NT2/D1 (cell line): ENCODE measurements around the gene HMX1.

ENCODE experiments used
- DNase-seq: peaks from one replicate; pipeline ENCODE4 v3.0.0-alpha.2; 2011; ENCODE audit warnings: low read depth, low spot score
- H3K27me3 ChIP-seq: 2 replicates; pipeline ENCODE4 v1.6.0; 2011; ENCODE audit warnings: mild to moderate bottlenecking; ENCODE audit not compliant: insufficient read length, insufficient read depth
- H3K36me3 ChIP-seq: 2 replicates; pipeline ENCODE4 v1.6.1; 2011; ENCODE audit warnings: mild to moderate bottlenecking, low read length, mixed read lengths; ENCODE audit not compliant: insufficient read depth, insufficient read length
- H3K4me1 ChIP-seq: 2 replicates; pipeline ENCODE4 v1.5.1; 2011; ENCODE audit not compliant: insufficient read depth, insufficient read length
- H3K4me3 ChIP-seq: 2 replicates; pipeline ENCODE4 v1.5.1; 2011; ENCODE audit warnings: low read depth; ENCODE audit not compliant: insufficient read length
- H3K9ac ChIP-seq: 2 replicates; pipeline ENCODE4 v1.6.0; 2011; ENCODE audit warnings: low read depth; ENCODE audit not compliant: insufficient read length
- H3K9me3 ChIP-seq: 2 replicates; pipeline ENCODE4 v1.5.1; 2011; ENCODE audit warnings: mild to moderate bottlenecking, low read length; ENCODE audit not compliant: insufficient read depth
- SUZ12 ChIP-seq: IDR thresholded peaks from 2 replicates; pipeline ENCODE4 v1.6.1; 2011; ENCODE audit not compliant: insufficient read length, insufficient read depth; ENCODE audit errors: extremely low read depth
- YY1 ChIP-seq: IDR thresholded peaks from 2 replicates; pipeline ENCODE4 v1.6.1; 2011; ENCODE audit not compliant: insufficient read length, insufficient read depth
- ZNF274 ChIP-seq: IDR thresholded peaks from 2 replicates; pipeline ENCODE4 v1.6.1; 2011; ENCODE audit warnings: mild to moderate bottlenecking, low read depth, low read length

The HMX1 gene

DNA sequence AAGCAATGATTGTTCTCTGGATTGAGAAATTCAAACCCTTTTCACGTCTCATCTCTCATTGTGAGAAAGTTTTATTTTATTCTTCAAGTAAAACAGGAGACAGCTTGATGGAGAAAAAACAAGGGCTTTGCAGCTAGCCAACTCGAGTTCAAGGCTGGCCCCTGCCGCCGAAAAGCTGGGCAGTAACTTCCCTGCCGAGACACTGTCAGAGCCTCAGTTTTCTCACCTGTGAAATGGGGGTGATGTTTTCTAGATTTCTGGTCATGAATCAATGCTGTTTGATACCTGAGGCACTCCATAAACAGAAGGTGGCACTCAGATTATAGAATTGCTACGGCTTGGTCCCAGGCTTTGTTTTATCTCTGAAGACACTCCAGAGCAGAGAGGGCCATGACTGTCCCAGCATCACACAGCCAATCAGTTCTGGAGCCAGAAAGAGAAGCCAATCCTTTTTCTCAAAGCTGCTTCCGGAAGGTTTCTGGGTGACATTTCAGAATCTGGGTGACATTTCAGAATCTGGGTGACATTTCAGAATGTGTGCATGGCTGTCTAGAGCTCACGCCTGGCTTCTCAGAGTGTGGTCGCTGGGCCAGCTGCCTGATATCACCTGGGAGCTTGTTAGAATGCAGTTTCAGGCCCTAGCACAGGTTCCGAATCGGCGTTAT is 33.2 kb downstream of the HMX1 start:
- peaks cover 39% of the 10 kb centered on the region for H3K4me1 ChIP-seq
- DNase-seq, result no peak
- peaks cover 14% of the 10 kb centered on the region for H3K9me3 ChIP-seq
- TF ChIP-seq ZNF274 (no peak), YY1 (no peak), SUZ12 (no peak)
- H3K27me3 ChIP-seq, result peaks cover 8% of the 10 kb centered on the region
- no peaks in the 10 kb centered on the region for H3K36me3 ChIP-seq
- H3K9ac ChIP-seq, result no peak overlapping the region
- no peak overlapping the region for H3K4me3 ChIP-seq

GRCh38 chr4:8837181-8837841 is 34.3 kb downstream of the HMX1 start:
- no peaks in the 10 kb centered on the region for H3K36me3 ChIP-seq
- peak overlapping the region; percentile 39 for H3K9ac ChIP-seq
- TF ChIP-seq YY1 (no peak), SUZ12 (no peak), ZNF274 (no peak)
- peaks cover 8% of the 10 kb centered on the region for H3K27me3 ChIP-seq
- H3K4me1 ChIP-seq, result peaks cover 43% of the 10 kb centered on the region
- H3K9me3 ChIP-seq, result 0 out of 2 replicates have a peak, but pooled peaks cover 5% of the 10 kb centered on the region
- H3K4me3 ChIP-seq, result no peak overlapping the region
- DNase-seq, result peak; percentile 76

GRCh38 chr4:8836664-8837171 is 34.9 kb downstream of the HMX1 start:
- 0 out of 2 replicates have a peak, but pooled peaks cover under 1% of the 10 kb centered on the region for H3K9me3 ChIP-seq
- TF ChIP-seq ZNF274, result no peak
- TF ChIP-seq YY1, result no peak
- TF ChIP-seq SUZ12, result no peak
- peaks cover 47% of the 10 kb centered on the region for H3K4me1 ChIP-seq
- H3K9ac ChIP-seq, result peak overlapping the region; percentile 39
- H3K27me3 ChIP-seq, result peaks cover 7% of the 10 kb centered on the region
- no peaks in the 10 kb centered on the region for H3K36me3 ChIP-seq
- H3K4me3 ChIP-seq, result no peak overlapping the region
- no peak for DNase-seq

GRCh38 chr4:8835521-8836365 is 35.9 kb downstream of the HMX1 start:
- DNase-seq, result no peak
- H3K4me1 ChIP-seq, result peaks cover 43% of the 10 kb centered on the region
- no peak overlapping the region for H3K9ac ChIP-seq

DNA sequence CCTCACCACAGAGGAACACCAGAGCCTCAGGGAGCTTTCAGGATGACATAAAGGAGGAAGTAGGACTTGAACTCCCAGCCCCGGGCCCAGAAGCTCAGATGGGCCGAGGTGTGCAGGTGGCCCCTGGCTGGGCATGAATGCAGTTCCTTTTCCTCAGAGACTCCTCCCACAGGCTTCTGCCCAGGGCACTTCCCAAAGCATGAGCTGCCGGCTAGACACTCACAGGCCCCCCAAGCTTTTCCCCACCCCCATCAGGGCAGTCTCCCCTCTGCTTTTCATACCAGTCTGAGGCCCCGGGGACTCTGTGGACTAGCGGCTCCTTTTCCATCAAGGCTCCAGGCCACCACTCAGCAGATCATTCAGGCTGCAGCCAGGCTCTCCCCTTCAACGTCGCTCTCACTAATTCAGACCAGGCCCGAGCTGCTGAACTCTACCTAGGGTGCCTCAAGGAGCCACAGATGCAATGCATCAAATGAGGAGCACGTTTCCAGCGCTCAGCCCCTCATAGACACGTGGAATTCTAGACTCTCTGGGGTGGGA is 36.9 kb downstream of the HMX1 start:
- H3K9ac ChIP-seq, result peak overlapping the region; percentile 17
- no peaks in the 10 kb centered on the region for H3K36me3 ChIP-seq
- DNase-seq, result no peak
- no peak overlapping the region for H3K4me3 ChIP-seq
- H3K4me1 ChIP-seq, result peaks cover 36% of the 10 kb centered on the region
- no peak for TF ChIP-seq YY1
- TF ChIP-seq ZNF274, result no peak
- no peaks in the 10 kb centered on the region for H3K9me3 ChIP-seq
- H3K27me3 ChIP-seq, result peaks cover 5% of the 10 kb centered on the region

More at GRCh38 chr4:8835521-8836365, 35.9 kb downstream of the HMX1 start:
- no peaks in the 10 kb centered on the region for H3K36me3 ChIP-seq
- H3K27me3 ChIP-seq, result peaks cover 5% of the 10 kb centered on the region
- no peaks in the 10 kb centered on the region for H3K9me3 ChIP-seq
- TF ChIP-seq SUZ12 (no peak), YY1 (no peak), ZNF274 (no peak)
- H3K4me3 ChIP-seq, result no peak overlapping the region

- DNase-seq, result no peak
- no peak overlapping the region for H3K9ac ChIP-seq
- 0 out of 2 replicates have a peak, but pooled peaks cover 8% of the 10 kb centered on the region for H3K9me3 ChIP-seq
- peaks cover 5% of the 10 kb centered on the region for H3K27me3 ChIP-seq
- TF ChIP-seq SUZ12, result no peak
- TF ChIP-seq YY1, result no peak
- TF ChIP-seq ZNF274, result no peak
- no peak overlapping the region for H3K4me3 ChIP-seq
- peaks cover 30% of the 10 kb centered on the region for H3K4me1 ChIP-seq
- no peaks in the 10 kb centered on the region for H3K36me3 ChIP-seq
Observed at GRCh38 chr4:8832113-8832915, 39.3 kb downstream of the HMX1 start.
